NCI-H1694 treated with DMSO at 0.1 percent for 48 hours (cell line): Measurements from ENCODE around the gene SENP3.
"Not testable (repeated sequence)": the region's sequence is repeated elsewhere in the genome, so short reads cannot be mapped to it uniquely, and the experiment has no call there.

Experiments
- DNase-seq: peaks from one replicate; lab custom pipeline; 2025; lab: John Stamatoyannopoulos, UW

SENP3 gene

DNA sequence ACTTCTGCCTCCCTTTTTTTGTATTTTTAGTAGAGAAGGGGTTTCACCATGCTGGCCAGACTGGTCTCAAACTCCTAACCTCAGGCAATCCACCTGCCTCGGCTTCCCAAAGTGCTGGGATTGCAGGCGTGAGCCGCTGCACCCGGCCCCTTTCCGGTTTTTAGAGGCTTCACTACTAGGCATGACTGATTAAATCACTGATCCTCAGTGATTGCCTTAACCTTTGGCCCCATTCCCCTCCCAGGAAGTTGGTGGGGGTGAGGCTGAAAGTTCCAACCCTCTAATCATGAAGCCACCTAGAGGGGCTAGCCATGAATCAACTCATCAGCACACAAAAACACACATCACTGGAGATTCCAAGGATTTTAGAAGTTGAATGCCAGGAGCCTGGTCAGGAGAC, 35.8 kb downstream of the SENP3 start:
- not testable (repeated sequence) for DNase-seq

DNA sequence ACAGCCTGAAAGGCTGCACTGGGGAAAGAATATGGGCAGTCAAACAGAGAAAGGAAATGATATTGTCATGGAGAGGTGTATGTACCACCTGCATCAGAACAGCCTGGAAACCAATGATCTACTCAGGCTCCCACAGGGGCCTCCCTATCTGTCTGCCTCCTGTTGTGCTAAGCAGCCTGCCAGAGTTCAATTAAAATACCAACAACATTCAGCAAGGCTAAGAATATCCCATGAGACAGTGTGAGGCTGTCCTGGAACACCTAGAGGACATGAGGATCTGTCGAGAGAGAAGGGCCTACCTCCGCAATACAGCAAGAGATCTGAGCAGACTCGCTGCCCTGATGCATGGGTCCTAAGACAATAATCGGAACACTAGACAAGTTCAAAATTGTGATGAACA, 44.6 kb downstream of the SENP3 start:
- no peak for DNase-seq

DNA sequence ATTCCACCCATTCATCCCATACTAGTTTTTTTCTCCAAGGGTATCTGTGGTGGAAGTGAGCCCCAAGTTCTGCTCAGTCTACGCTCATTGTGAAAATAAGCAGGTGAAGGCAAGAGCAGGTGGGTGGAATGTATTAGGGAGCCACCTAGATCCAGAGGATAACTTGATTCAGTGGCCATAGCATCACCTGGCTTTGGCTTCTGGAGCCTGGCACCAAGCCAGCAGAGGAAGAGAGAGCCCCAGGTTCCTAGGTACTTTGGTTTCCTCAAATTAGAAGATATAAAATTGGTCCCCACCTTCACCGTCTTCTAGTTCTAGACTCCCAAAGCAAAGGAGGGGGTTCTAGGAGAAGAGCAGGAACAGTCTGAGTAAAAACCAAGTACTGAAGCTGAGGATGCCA, 48.9 kb downstream of the SENP3 start:
- no peak for DNase-seq

DNA sequence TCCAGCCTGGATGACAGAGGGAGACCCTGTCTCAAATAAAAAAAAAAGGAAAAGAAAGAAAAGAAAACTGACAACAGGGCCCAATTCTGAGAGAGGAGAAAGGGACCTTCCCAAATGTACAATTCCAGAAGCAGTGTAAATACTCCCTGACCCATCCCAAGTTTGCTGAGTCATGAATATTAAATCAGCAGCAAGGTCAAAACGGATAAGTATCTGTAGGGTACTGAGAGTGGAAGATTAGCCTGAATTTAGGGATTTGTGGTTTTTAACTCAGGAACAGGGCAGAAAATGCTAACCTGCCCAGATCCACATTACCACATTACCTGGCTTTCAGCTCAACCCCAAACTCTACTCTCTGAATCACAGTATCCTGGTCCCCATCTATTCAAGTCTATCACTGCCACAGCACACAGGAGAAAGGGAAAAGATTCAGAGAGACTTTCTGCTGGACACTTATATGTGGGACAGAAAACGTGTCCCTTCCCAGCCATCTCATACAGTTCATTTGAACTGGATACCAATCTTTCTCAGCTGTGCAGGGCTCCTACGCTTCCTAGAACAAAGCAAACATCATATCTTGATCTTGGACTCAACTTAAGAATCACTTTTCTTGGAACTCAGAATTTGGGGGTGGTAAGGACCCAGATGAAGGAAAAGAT, 50.0 kb downstream of the SENP3 start:
- DNase-seq: no peak

DNA sequence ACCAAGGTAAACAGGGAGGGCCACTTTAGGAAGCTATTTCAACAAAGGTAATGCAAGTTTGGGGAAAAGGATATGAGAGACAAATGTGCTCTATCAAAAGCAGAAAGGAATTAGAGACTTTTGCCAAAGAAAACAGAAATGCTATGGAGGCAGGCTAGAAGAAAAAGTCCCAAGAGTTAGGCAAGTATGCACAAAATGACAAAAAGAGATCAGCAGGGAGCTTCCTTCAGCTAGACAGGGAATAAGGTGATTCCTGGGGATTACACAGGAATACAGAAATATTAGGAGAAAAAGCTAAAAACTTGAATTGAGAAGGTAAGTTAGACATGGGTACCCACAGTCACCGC, 50.5 kb downstream of the SENP3 start:
- no peak for DNase-seq

DNA sequence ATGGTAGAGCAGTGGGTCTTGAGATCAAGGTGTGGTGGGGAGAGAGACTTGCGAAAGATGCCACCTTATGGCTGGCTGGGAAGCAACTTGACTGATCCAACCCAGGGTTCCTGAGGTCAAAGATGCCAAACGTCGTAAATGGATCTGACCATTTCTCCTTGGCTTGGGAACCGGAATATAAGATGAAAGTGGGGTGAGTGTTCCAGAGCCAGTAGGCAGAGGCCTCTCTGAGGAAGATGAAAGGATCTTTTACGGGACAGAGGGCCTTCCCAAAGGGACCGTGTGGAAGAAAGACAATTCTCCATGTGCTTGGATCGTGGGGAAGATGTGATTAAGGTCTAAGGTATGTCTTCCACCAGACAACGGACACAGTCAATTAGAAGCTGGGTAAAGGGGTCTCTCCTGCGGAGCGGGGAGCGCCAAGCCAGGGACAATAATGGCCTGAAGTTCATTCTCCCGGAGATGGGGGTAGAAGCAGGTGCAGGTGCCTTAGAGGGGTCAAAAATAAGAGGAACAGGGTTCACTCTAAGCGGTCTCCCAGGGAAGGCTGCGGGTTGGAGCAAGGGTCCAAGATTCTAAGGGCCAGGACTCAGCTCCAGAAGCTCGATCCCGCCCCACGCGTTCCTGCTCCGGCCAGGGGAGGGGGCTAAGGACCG, 52.2 kb downstream of the SENP3 start:
- no peak for DNase-seq

DNA sequence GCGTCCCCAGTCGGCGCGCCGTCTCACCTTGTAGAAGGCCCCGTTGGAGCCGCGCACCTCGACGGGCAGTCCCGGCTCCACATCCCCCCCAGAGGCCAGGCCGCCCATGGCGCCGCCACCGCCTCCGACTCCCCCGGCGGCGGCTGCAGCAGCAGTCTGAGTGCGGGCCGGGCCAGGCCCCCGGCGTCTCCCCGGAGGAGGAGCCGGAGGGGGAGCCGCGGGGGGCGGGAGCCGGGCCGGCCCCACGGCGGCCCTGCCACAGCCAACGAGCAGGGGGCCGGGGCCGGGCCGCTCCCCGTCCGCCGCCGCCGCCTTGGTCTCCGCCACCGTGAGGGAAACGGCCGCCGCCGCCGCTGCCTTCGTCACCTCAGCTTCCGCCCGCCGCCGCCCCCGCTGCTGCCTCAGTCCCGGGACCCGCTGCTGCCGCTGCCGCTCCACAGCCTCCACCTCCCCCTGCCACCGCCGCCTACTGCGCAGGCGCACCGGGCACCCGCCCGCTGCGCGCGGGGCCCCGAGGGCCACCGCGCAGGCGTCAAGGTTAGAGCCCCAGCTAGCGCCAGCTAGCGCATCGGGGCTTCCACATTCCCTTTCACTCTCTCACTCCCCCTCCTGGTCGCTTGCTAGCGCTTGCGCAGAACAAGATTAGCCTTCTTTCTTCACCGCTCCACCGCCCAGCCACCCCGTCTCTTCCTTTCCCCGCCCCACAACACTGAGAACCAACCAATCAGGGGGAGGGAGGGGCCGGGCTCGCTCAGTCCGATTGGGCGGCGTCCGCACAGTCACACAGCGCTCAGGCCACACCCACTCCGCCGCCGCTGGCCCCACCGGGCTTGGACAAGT, 52.9 kb downstream of the SENP3 start, which contains the start of gene FXR2:
Gene FXR2 (minus strand): TSS at position 473 of the 840 bp plus-strand sequence. CDS start 365 bp downstream, at position 108.
- DNase-seq: peak; percentile 100

DNA sequence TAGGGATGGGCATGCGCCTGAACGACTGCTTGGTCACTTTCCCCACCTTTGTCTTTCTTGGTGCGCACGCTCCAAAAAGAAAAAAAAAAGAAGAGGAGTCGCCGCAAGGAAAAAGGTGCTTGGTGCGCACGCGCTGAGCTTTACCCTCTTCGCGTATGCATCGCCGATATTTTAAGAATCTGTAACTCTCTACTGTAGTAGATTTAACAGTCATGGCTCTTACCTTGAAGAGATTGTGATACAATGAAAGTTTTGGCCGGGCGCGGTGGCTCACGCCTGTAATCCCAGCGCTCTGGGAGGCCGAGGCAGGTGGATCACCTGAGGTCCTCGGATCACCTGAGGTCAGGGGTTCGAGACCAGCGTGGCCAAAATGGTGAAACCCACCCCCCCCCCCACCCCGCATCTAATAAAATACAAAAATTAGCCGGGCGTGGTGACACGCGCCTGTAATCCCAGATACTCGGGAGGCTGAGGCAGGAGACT, 53.6 kb downstream of the SENP3 start:
- DNase-seq: no peak

DNA sequence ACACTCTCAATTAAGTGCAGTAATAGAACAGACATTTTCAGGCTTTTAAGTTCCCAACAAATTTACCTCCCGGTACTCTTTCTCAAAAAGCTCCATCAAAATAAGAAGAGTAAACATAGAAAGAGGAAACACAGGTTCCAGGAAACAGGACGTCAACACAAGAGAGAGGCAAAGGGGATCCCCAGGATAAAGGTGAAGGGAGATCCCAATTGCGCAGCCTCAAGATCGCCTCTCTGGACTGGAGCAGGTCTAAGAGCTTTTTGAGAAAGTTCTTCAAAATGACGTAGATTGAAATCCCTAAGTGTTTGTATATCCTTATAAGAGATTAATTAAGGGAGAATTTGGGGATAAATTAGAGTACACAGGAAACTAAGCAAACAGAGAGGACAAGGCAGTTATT, 56.9 kb downstream of the SENP3 start:
- no peak for DNase-seq

DNA sequence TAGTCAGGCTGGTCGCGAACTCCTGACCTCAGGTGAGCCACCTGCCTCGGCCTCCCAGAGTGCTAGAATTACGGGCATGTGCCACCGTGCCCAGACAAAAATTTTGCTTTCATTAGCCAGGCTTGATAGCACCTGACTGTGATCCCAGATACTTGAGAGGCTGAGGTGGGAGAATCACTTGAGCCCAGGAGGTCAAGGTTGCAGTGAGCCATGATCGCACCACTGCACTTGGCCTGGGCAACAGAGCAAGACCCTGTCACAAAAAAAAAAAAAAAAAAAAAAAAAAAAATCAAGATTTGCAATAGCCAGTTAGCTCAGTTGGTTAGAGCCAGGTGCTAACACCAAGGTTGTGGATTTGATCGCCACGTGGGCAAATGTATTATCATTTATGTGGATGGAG, 59.1 kb downstream of the SENP3 start:
- DNase-seq: no peak
